ENCODE results near the gene RBFOX2. TPM values are rescaled to one million over a fixed set of nuclear protein-coding genes. Genes with fewer than 3 reads are reported as not detected.

Gene RBFOX2
- total and polyA plus RNA-seq, 11 donors = 31.0 to 102 (median 84.0) TPM

GRCh38 chr22:35862697-35863096, 165.9 kb downstream of the RBFOX2 start:
- 47 to 67% (median 62%) methylated on average over 7 of the region's 7 CpGs for WGBS, 4 donors
- DNase-seq = no peak
- Histone ChIP-seq H3K27me3 (no peaks in the 10 kb centered on the region), H3K27ac (peak overlapping the region in 2 of 12 donors; percentile 27 to 28), H3K9me3 (no peaks in the 10 kb centered on the region), H3K36me3 (no peaks in the 10 kb centered on the region), H3K4me1 (peaks cover 0 to 79% (median 48%) of the 10 kb centered on the region in 12 donors), H3K4me3 (no peak overlapping the region)
- intact Hi-C loops (cut with DNase I) = no loop called here
- TF ChIP-seq POLR2A (IDR thresholded peaks at IDR 0.05) (no peak), CTCF (IDR thresholded peaks at IDR 0.05) (no peak)
- peak in 1 of 4 donors; percentile 11 for ATAC-seq

GRCh38 chr22:35861451-35861850, 167.2 kb downstream of the RBFOX2 start:
- no peak for ATAC-seq
- Histone ChIP-seq H3K27ac (no peak overlapping the region), H3K4me3 (no peak overlapping the region), H3K27me3 (no peaks in the 10 kb centered on the region), H3K4me1 (peaks cover 0 to 80% (median 47%) of the 10 kb centered on the region in 12 donors), H3K36me3 (no peaks in the 10 kb centered on the region), H3K9me3 (no peaks in the 10 kb centered on the region)
- no peak for DNase-seq
- no peak for TF ChIP-seq POLR2A (IDR thresholded peaks at IDR 0.05)
- TF ChIP-seq CTCF (IDR thresholded peaks at IDR 0.05) = no peak
- WGBS, 4 donors = 78 to 81% (median 79%) methylated on average over 4 of the region's 4 CpGs
- intact Hi-C loops (cut with DNase I) = no loop called here

- DNase-seq (no peak), ATAC-seq (no peak)
- Histone ChIP-seq H3K4me1 (peaks cover 0 to 79% (median 44%) of the 10 kb centered on the region in 12 donors), H3K4me3 (no peak overlapping the region), H3K9me3 (no peaks in the 10 kb centered on the region), H3K27me3 (no peaks in the 10 kb centered on the region), H3K36me3 (no peaks in the 10 kb centered on the region), H3K27ac (no peak overlapping the region)
- 46 to 58% (median 50%) methylated on average over 3 of the region's 3 CpGs for WGBS, 4 donors
- no peak for TF ChIP-seq CTCF (IDR thresholded peaks at IDR 0.05)
- TF ChIP-seq POLR2A (IDR thresholded peaks at IDR 0.05) = no peak
- intact Hi-C loops (cut with DNase I) = no loop called here
Observed at GRCh38 chr22:35860837-35861236, 167.8 kb downstream of the RBFOX2 start.

- no peak for ATAC-seq
- Histone ChIP-seq H3K36me3 (no peaks in the 10 kb centered on the region), H3K9me3 (no peaks in the 10 kb centered on the region), H3K27ac (no peak overlapping the region), H3K27me3 (no peaks in the 10 kb centered on the region), H3K4me3 (no peak overlapping the region), H3K4me1 (peaks cover 0 to 72% (median 38%) of the 10 kb centered on the region in 12 donors)
- no peak for TF ChIP-seq CTCF (IDR thresholded peaks at IDR 0.05)
- no peak for TF ChIP-seq POLR2A (IDR thresholded peaks at IDR 0.05)
- WGBS, 4 donors = 94 to 95% (median 95%) methylated on average over 4 of the region's 4 CpGs
- intact Hi-C loops (cut with DNase I) = no loop called here
- DNase-seq = no peak
Observed at GRCh38 chr22:35860087-35860733, 168.4 kb downstream of the RBFOX2 start.
